Measurements from ENCODE around the gene SLC6A6. TPM values are rescaled to one million over a fixed set of nuclear protein-coding genes. Genes with fewer than 3 reads are reported as not detected.
A peak's percentile ranks its signal among the peaks of the same experiment; 100 is the strongest.

The SLC6A6 gene
- total RNA-seq, 6 experiments from 2014 or later = 22.5 to 33.0 (median 28.6) TPM

GRCh38 chr3:14479591-14479990, 77.2 kb downstream of the SLC6A6 start:
- Mint-ChIP-seq H3K27me3 (ENCODE audit: insufficient read depth) (peaks cover 2% of the 10 kb centered on the region), H3K9me3 (no peaks in the 10 kb centered on the region), H3K36me3 (ENCODE audit: low read depth) (peaks cover 31% of the 10 kb centered on the region), H3K27ac (no peak overlapping the region), H3K4me1 (ENCODE audit: low read depth) (no peaks in the 10 kb centered on the region), H3K4me3 (no peak overlapping the region)
- no peak for DNase-seq
- no peak for TF ChIP-seq CTCF (IDR thresholded peaks at IDR 0.05)

DNA sequence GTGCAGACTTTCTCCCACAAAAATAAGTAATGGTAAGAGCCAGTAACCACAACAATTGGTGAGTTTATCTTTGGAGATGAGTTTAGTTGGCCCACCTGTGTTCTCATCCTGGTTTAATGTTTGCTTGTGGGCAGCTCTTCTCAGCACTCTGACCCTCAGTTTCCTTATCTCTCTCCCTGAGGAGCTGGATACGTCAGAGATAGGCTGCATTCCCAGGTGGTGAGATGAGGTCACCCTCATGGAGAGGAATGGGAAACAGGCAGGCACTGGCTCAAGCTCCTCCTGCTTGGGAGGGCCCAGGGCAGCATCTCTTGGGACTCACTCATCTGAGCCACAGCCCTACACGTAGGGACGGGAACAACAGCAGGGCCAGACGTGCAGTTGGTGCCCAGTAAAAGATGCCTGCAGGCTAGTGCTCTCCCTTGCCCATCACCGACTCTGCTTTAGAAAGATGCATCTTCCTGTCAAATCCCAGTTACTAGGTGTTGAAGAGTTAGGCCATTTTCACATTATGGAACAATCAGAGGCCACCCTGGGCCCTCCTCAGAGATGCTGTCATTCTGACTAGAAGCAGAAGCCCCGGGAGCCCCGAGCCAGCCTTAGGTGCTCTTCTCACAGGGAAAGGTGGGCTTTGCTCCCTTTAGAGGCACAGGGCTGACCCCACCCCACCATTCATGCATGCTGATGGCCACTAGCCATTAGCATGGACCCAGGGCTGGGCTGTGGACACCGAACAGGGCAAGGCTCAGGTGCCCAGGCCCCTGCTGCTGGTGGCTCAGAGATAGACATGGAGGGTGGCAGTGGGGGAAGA, 78.0 kb downstream of the SLC6A6 start:
- Mint-ChIP-seq H3K4me1 (ENCODE audit: low read depth) (no peaks in the 10 kb centered on the region), H3K27me3 (ENCODE audit: insufficient read depth) (peaks cover 2% of the 10 kb centered on the region), H3K27ac (0 out of 2 replicates have a peak overlapping the region, but pooled peaks have one; percentile 9), H3K36me3 (ENCODE audit: low read depth) (peaks cover 34% of the 10 kb centered on the region), H3K4me3 (no peak overlapping the region; the same call in 1 of the 2 replicates), H3K9me3 (no peaks in the 10 kb centered on the region)
- DNase-seq = peak; percentile 11
- TF ChIP-seq CTCF (IDR thresholded peaks at IDR 0.05) = no peak

DNA sequence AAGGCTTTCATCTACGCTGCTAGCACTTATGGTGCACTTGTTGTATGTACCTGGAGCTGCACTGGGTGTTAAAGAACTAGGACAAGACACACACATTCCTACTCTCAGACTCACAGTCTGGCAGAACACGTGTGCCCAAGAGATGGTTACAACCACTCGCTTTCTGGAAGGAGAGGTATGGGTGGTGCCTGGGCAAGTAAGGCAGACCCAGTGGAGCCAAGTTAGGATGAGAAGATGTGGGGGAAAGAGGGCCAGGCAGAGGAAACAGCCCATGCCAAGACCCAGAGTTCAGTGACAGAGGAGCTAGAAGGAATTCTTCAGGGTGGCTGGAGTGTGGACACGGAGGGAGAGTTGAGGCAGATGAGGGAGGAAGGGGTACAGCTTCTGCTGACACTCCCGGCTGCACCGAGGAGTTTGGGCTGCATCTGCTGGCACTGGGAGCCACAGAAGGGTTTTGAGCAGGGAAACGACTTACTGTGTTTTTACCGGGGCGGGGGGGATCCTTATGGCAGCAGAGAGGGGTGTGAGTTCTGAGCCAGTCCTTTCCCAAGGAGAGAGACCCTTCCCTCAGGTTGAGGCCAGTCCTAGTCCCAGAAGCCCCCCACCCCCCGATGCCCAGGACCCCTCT, 78.7 kb downstream of the SLC6A6 start:
- Mint-ChIP-seq H3K4me1 (ENCODE audit: low read depth) (no peaks in the 10 kb centered on the region), H3K36me3 (ENCODE audit: low read depth) (peaks cover 34% of the 10 kb centered on the region), H3K9me3 (no peaks in the 10 kb centered on the region), H3K4me3 (no peak overlapping the region), H3K27ac (no peak overlapping the region; the same call in 1 of the 2 replicates), H3K27me3 (ENCODE audit: insufficient read depth) (peaks cover 2% of the 10 kb centered on the region)
- DNase-seq = no peak
- TF ChIP-seq CTCF (IDR thresholded peaks at IDR 0.05) = no peak

GRCh38 chr3:14481646-14482036, 79.2 kb downstream of the SLC6A6 start:
- peaks cover 35% of the 10 kb centered on the region for H3K36me3 Mint-ChIP-seq (ENCODE audit: low read depth)
- H3K4me3 Mint-ChIP-seq = no peak overlapping the region
- no peak for TF ChIP-seq CTCF (IDR thresholded peaks at IDR 0.05)
- no peaks in the 10 kb centered on the region for H3K4me1 Mint-ChIP-seq (ENCODE audit: low read depth)
- DNase-seq = no peak
- peaks cover 2% of the 10 kb centered on the region for H3K27me3 Mint-ChIP-seq (ENCODE audit: insufficient read depth)
- H3K9me3 Mint-ChIP-seq = no peaks in the 10 kb centered on the region
- no peak overlapping the region for H3K27ac Mint-ChIP-seq

- H3K27me3 Mint-ChIP-seq (ENCODE audit: insufficient read depth) = peaks cover 2% of the 10 kb centered on the region
- DNase-seq = no peak
- no peak overlapping the region for H3K4me3 Mint-ChIP-seq
- H3K4me1 Mint-ChIP-seq (ENCODE audit: low read depth) = no peaks in the 10 kb centered on the region
- H3K27ac Mint-ChIP-seq = no peak overlapping the region
- H3K9me3 Mint-ChIP-seq = no peaks in the 10 kb centered on the region
- peaks cover 41% of the 10 kb centered on the region for H3K36me3 Mint-ChIP-seq (ENCODE audit: low read depth)
- no peak for TF ChIP-seq CTCF (IDR thresholded peaks at IDR 0.05)
Measured at GRCh38 chr3:14482271-14482721, 79.9 kb downstream of the SLC6A6 start.

All from HFFc6 (cell line).